Inferior parietal cortex (tissue), 1 donor: Measurements from ENCODE around the gene VTN.

ENCODE experiments used
- DNase-seq: peaks from one replicate; pipeline ENCODE4 v3.0.0-alpha.2; 2016; ENCODE audit errors: extremely low spot score

The VTN gene

DNA sequence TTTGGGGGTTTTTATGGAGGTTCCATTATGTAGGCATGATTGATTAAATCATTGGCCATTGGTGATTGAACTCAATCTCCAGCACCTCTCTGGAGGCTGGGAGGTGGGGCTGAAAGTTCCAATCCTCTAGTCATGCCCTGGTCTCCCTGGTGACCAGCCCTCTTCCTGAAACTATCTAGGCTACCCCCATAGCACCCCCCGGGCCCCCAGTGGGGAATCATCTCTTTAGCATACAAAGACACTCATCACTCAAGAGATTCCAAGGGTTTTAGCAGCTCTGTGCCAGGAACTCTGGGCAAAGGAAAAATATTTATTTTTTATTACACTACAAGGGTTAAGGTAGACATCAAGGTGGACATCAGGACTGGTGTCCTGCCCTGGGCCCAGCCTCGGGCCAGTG, 25.3 kb upstream of the VTN start:
- no peak for DNase-seq

DNA sequence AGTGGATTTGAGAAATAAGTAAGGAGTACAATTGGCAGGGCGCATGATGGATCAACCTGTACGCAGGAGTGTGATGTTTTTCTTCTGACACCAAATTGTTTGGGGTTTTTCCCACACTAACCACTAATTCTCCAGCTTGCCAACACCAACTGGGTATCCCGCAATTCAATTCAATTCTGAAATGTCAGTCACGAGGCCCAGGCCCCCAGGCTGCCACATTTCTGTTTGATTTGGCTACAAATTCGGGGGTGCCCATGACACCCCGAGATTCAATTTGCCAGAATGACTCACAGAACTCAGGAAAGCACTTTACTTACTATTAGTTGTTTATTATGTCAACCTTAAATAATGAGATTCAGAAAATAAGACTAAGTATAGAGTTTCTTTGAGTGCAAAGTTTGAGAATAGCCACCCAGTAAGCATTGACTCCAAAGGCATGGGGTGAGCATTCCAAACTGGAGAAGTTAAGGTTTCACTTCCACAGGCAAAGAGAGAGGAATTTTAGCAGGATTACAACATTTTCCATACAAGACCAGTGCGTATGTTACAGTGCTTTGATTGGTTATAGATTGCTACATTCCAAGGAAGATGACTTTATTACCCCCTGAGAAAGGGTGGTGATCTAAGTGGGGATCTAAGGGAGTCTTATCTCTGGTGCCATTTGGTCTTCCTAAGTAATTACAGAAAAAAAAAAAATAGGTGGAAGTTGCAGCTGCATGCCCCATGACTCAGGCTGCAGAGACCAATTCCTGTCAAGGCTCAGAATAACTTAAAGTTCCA, 24.4 kb upstream of the VTN start:
- no peak for DNase-seq

DNA sequence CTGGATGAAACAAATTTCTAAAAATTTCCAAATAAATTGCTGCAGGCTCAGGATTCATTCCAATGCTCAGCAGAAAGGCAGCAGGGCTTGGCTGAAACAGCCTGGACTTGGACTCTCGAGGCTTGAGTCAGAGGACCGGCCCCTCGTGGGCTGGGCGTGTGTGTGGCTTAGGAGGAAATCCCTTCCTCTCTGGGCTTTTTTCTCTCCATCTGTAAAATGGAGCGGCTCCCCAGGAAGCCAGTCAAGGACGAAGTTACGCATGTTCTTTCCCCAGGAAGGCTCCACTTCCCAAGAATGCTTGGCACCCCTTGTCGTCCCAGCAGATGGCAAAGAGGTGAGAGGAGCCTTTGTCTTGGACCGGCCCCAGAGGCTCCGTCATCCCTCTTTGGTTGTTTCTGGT, 22.4 kb upstream of the VTN start:
- DNase-seq = no peak

DNA sequence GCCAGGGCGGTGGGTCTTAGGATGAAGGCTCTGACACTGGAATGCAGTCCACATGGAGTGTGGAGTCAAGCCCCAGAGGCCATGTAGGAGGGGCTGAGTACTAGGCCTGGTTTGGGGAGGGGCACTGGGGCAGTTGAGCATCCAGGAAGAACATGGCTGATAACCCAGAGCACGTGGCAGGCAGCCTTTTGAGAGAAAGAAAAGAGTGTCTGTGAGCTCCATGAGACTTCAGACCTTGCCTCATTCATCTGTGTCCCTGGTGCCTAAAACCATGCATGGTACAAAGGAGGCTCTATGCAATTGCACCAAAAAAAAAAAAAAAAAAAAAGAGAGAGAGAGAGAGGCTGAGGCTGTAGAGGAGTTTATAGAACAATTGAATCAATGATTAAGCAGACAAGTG, 21.3 kb upstream of the VTN start:
- DNase-seq = no peak

DNA sequence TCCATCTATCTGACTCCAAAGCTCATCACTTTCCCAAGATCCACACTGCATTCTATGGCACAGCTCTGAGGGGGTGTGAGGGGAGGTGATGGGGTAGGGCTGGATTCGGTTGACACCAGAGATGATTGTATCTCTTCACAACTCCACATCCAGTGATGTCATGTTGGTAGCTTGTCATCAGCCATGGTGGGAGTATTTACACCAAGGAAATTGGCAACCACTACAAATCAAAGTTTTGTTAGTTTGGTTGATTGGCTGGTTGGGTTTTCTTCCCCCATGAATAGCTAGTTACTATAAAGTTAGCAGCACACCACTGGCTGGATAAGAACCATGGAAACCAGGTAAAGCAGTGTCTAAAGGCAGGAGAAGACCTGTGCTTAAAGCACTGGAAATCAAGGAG, 20.9 kb upstream of the VTN start:
- no peak for DNase-seq

DNA sequence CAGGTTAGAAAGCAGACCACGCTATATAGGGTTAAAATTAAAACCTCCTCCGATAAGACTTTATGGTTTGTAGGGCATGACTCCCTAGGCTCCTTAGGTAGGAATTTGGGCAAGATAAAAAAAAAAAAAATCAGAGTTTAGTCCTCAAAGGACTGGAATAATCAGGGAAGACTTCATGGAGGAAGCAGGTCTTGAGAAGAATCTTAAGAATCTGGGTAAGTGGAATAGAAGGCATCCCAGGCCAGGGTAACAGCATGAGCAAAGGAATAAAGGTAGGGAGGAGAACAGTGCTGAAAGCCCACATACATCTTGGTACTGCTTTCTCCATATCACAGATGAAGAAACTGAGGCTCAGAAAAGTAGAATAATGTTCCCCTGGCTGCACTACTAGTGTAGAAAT, 20.5 kb upstream of the VTN start:
- no peak for DNase-seq

DNA sequence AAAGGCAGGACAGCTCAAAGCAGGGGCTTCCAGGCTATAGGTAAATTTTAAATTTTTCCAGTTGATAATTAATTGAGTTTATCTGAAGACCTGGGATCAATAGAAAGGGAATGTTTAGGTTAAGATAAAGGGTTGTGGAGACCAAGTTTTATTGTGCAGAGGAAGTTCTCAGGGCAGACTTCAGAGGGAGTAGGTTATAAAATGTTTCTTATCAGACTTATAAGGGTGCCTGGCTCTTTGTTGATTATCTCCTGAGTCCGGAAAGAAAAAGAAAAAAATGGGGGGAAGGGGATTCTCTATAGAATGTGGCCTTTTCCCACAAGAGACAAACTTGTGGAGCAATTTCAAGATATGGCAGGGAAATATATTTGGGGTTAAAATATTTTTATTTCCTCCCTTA, 20.0 kb upstream of the VTN start:
- no peak for DNase-seq

DNA sequence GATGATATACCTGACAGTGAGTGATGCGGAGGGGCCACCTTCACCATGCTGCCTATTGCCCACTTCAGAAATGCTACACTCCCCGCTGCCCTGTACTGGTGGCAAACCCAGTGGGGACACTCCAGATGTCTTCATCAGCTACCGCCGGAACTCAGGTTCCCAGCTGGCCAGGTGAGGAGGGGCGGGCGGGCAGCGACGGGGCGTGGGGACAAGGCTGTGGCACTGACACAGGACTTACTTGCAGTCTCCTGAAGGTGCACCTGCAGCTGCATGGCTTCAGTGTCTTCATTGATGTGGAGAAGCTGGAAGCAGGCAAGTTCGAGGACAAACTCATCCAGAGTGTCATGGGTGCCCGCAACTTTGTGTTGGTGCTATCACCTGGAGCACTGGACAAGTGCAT, 18.0 kb upstream of the VTN start:
- DNase-seq = no peak

DNA sequence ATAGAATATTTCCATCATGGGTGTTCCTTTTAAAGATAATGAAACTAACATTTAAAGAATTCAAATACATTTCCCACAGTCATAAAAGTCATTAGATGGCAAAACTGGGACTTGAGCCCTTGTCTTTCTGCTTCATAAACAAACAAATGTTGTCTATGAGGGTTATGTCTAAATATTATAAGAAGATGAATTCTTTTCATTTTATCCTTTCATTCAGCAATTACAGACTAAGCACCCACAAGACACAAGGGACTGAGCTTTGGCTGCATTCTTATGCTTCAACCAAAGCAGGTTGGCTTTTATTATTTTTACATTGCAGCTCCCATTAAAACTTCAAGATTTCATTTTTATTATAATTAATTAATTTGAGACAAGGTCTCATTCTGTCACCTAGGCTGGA, 16.3 kb upstream of the VTN start:
- DNase-seq = no peak

DNA sequence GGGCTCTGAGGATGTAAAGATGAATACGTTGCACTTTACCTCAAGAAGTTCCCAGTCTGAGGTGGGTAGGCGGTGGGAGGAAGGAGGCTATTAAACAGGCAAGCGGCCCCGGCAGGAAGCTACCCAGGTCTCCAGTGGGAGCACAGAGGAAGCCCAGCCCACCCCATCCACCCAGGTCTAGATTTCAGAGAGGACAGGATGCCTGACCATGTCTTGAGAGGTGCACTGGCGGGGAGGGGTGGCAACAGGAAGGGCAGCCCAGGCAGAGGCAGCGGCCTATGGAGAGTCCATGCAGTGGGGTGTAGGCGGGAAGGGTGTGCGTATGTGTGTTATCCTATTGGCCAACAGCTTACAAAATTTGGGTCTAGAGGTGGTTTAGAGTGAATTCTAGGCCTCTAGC, 15.3 kb upstream of the VTN start:
- DNase-seq = no peak

DNA sequence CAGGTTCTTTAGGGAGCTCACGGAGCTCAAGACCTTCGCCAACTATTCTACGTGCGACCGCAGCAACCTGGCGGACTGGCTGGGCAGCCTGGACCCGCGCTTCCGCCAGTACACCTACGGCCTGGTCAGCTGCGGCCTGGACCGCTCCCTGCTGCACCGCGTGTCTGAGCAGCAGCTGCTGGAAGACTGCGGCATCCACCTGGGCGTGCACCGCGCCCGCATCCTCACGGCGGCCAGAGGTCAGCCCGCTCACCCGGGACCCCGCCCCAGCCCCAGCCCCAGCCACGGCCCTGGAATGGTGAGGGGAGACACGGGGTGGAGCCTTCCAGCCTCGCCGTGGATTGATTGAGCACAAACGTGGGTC, 14.9 kb upstream of the VTN start:
- DNase-seq = no peak

DNA sequence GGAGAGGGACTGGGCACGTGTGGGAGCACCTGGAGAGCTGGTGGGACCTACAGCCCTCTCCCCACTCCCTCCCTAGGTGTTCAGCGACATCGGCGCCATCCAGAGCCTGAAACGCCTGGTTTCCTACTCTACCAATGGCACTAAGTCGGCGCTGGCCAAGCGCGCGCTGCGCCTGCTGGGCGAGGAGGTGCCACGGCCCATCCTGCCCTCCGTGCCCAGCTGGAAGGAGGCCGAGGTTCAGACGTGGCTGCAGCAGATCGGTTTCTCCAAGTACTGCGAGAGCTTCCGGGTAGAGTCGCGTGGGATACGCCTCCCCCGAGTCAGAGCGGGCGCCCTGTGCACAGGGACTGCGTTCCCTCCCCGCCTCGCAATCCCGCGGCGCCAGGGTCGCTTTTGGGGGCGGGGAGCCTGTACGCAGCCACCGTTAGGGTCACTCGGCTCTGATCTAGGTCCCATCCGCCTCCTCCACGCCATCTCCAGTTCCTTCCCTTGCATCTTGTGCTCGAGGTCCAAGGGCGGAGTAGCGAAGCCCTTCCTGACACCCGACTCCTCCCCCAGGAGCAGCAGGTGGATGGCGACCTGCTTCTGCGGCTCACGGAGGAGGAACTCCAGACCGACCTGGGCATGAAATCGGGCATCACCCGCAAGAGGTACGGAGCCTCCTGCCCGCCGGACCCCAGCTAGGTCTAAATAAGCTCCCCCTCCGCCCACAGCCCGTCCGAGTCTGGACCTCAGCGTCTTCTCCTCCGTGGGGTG, 14.4 kb upstream of the VTN start:
- no peak for DNase-seq

DNA sequence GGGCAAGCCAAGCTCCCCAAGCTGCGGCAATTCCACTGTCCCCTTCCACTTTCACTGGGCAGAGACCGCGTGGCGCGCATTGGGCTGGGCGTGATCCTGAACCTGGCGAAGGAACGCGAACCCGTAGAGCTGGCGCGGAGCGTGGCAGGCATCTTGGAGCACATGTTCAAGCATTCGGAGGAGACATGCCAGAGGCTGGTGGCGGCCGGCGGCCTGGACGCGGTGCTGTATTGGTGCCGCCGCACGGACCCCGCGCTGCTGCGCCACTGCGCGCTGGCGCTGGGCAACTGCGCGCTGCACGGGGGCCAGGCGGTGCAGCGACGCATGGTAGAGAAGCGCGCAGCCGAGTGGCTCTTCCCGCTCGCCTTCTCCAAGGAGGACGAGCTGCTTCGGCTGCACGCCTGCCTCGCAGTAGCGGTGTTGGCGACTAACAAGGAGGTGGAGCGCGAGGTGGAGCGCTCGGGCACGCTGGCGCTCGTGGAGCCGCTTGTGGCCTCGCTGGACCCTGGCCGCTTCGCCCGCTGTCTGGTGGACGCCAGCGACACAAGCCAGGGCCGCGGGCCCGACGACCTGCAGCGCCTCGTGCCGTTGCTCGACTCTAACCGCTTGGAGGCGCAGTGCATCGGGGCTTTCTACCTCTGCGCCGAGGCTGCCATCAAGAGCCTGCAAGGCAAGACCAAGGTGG, 11.2 kb upstream of the VTN start:
- DNase-seq = no peak

DNA sequence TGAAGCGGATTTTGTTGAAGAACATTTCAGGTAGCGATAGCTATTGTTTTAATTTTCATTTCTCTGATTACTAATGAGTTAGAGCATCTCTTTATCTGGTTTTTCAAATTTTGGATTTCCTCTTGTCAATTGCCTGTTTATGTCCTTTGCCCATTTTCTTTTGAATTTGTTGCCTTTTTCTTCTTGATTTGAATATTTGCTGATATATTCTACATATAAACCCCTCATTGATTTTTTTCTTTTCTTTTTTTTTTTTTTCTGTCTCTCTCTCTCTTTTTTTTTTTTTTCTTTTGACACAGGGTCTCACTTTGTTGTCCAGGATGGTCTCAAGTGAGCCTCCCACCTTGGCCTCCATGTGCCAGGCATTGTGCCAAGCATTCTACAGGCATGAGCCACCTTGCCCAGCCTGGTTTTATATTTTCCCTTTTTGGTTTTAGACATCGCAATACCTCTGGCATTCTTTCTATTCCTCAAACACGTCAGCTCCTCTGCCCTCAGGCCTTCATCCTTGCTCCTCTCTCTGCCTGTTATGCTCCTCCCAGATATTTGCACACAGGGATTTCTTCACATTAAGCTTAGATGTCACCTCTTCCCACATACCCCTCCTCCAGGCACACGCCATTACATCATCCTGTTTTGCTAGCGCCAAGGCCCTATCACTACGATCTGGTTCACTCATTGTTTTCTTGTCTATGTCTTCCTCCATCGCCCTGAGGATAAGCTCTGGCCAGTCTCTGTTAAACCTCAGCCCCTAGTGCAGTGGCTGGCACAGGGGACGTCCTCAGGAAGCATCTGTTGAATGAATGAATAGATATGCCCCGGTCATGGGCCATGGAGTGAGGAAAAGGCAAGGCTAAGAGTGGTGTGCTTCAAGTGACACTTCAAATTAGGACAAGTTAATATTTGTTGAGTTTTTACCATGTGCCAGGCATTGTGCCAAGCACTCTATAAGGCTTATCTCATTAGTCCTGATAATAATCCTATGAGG, 10.0 kb upstream of the VTN start:
- DNase-seq = no peak

DNA sequence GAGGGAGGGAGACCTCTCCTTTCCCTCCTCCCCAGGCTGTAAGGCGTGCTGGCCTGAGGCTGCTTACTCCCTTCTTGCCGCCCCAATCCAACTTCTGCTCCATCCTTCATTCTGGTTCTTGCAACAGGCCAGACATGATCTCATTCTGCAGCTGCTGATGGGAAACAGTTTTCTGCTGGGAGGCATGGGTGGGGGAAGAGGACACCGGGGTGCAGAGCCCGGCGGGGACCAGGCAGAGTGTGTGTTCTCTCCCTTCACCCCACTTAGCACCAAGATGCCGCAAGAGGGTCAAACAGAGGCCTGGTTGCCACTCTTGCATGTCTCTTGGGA, 2.8 kb upstream of the VTN start:
- no peak for DNase-seq

DNA sequence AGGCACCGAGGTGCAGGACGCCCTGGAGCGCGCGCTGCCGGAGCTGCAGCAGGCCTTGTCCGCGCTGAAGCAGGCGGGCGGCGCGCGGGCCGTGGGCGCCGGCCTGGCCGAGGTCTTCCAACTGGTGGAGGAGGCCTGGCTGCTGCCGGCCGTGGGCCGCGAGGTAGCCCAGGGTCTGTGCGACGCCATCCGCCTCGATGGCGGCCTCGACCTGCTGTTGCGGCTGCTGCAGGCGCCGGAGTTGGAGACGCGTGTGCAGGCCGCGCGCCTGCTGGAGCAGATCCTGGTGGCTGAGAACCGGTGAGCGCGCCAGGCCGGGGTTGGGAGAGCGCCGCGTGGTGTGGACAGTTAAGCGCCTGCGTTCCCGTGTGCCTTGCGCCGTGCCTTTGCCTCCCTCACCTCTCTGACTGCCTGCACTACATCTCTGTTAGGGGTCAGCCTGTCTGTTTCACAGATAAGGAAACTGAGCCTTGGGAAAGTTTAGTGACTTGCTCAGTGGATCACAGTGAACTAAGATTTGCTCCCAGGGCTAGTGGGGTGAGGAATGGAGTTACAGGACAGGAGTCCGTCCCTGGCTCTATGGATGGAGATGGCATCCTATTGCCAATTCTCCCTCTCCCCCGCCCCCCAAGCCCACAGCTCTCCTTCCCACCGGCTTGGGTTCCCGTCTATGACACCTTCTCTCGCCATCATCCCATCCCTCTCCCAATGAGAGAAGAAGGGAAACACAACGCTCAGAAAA, 2.3 kb upstream of the VTN start:
- DNase-seq = no peak

DNA sequence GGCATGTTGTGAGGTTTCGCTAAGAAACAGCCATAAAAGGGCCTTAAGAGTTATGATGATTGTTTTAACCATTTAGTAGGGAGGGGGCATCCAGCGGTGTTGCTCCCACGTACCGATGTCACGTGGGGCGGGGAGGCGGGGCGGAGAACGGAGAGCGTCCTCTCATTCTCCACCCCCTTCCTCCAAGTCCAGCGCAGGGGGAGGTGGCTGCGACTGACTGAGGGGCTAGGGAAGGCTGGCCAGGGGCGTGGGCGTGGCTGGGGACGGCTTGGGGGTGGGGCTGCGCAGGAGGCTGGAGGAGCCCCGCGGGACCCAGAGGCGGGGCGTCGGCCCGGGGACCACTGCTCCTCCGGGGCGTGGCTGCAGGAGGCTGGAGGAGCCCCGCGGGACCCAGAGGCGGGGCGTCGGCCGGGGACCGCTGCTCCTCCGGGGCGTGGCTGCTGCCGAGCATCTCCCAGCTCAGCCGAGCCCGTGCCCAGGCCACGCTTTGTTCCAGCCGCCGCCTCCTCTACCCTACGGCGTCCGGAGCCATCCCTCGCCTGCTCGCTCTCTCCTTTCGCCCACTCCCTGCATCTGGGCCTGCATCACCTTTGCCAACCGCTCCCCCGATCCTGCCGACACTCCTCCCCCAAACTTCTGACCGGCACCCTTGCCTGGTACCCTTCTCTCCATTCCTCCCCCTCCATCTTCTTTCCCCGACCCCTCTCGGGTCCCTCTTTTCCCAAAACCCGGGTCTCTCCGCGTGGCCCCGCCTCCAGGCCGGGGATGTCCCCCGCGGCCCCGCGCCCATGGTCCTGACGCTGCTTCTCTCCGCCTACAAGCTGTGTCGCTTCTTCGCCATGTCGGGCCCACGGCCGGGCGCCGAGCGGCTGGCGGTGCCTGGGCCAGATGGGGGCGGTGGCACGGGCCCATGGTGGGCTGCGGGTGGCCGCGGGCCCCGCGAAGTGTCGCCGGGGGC, 1.4 kb upstream of the VTN start, which contains the start of gene SARM1:
TSS of gene SARM1 (plus strand) at position 450 of the 958 bp plus-strand sequence. CDS start at position 789, 339 bp downstream.
- peak; percentile 70 for DNase-seq

DNA sequence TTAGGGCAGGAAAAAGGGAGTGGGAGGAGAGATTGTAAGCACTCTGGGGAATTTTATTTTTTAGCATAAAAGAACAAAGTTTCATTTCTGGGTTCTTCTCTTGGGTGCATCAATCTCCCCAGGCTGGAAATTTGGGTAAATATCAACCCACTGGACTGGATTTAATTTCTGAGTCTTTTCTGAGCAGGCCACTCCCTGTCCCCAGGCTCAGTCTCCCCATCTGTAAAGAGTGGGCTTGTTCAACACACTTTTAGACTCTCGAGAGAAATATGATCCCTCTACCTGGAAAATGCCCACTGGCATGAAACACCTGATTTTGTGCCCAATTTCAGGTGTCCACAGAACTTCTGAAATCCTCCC, 617 bp upstream of the VTN start:
- DNase-seq = no peak

DNA sequence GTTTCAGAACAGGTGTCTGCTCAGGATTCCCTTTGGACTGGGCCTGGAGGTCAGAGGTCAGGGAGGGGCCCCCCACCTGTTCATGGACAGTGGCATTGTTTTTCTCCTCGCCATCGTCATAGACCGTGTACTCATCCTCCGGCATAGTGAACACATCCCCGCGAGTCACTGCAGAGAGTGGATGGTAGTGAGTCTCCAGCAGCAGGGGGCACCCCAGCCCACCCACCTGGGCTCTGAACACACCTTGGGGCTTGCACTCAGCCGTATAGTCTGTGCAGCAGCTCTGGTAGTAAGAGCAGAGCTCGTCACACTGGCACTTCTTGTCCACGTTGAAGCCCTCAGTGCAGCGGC, 448 bp downstream of the VTN start:
- no peak for DNase-seq
